Prostate gland (tissue), 2 donors: ENCODE data around the gene TNS3. TPM values are rescaled to one million over a fixed set of nuclear protein-coding genes. Genes with fewer than 3 reads are reported as not detected.

Experiments used
- DNase-seq: peaks from one replicate; pipeline ENCODE4 v3.0.0-alpha.2; 2019; ENCODE audit warnings: low spot score
- H3K27ac ChIP-seq, 2 donors: fragments of 200-600 bp; sonication (generic); 2 replicates each; pipeline ENCODE4 v1.5.1; 2017 to 2019
- H3K27me3 ChIP-seq: fragments of 200-600 bp; sonication (generic); replicated peaks from 2 replicates; pipeline ENCODE4 v1.5.1; 2019; ENCODE audit not compliant: insufficient read depth
- H3K36me3 ChIP-seq, 2 donors: fragments of 200-600 bp; sonication (generic); 1 replicate in 1 of 2; 2 replicates in 1 of 2; pipeline versions ENCODE4 v1.5.1 to v1.8.1; 2017 to 2019
- H3K4me1 ChIP-seq: fragments of 200-600 bp; sonication (generic); replicated peaks from 2 replicates; pipeline ENCODE4 v1.5.1; 2019
- H3K4me3 ChIP-seq, 2 donors: fragments of 200-600 bp; sonication (generic); 2 replicates each; pipeline ENCODE4 v1.5.1; 2017 to 2019
- H3K9me3 ChIP-seq: fragments of 200-600 bp; sonication (generic); 2 replicates; pipeline ENCODE4 v1.5.1; 2017
- CTCF ChIP-seq, 4 experiments: fragments of 200-600 bp in 2 of 4; fragments of 450-650 bp in 2 of 4; sonication (generic) in 2 of 4; IDR thresholded peaks; 1 replicate in 3 of 4; 2 replicates in 1 of 4; pipeline ENCODE4 v1.5.1; 2016 to 2019; ENCODE audit warnings: antibody characterized with exemption in 4 of 4, mild to moderate bottlenecking in 2 of 4, moderate library complexity in 2 of 4
- POLR2A ChIP-seq: fragments of 450-650 bp; IDR thresholded peaks from one replicate; pipeline ENCODE4 v1.6.1; 2016; ENCODE audit warnings: antibody characterized with exemption, mild to moderate bottlenecking
- POLR2AphosphoS5 ChIP-seq: sonication (generic); formaldehyde crosslinking; IDR thresholded peaks from one replicate; pipeline ENCODE4 v1.6.1; 2017; ENCODE audit warnings: antibody characterized with exemption
- WGBS: methylation state at CpG from one replicate; pipeline ENCODE4 v1.1.5; 2018; 5-methylcytosine and 5-hydroxymethylcytosine counted together
- intact Hi-C: fragments of 100-400 bp; cut with DNase I; formaldehyde crosslinking; loops from one replicate; pipeline ENCODE4 v1.14.2; 2022
- total RNA-seq, 2 donors: library from RNA; depleted of rRNA; stranded (reverse); fragments of >200 nt; gene quantifications; one replicate each; pipeline ENCODE4 v1.1.0, GENCODE V29; 2016

TNS3 gene
- total RNA-seq, 2 donors from 2014 or later, result 19.5 to 95.8 TPM

- no peak overlapping the region for H3K27ac ChIP-seq
- no peak overlapping the region for H3K4me3 ChIP-seq
- intact Hi-C loops, result no loop called here
- TF ChIP-seq POLR2A (no peak), POLR2AphosphoS5 (no peak), CTCF (IDR thresholded peaks at IDR 0.05) (no peak)
- H3K36me3 ChIP-seq, result no peaks in the 10 kb centered on the region
- no peak for DNase-seq
- H3K4me1 ChIP-seq, result no peaks in the 10 kb centered on the region
- 90% methylated on average over 10 of the region's 10 CpGs for WGBS
- H3K9me3 ChIP-seq, result no peaks in the 10 kb centered on the region
- H3K27me3 ChIP-seq, result no peaks in the 10 kb centered on the region
These were observed 196.3 kb downstream of the TNS3 start for GRCh38 chr7:47385536-47386125.

- intact Hi-C loops, result no loop called here
- Histone ChIP-seq H3K36me3 (no peaks in the 10 kb centered on the region), H3K4me1 (no peaks in the 10 kb centered on the region), H3K4me3 (no peak overlapping the region), H3K27me3 (no peaks in the 10 kb centered on the region), H3K27ac (no peak overlapping the region), H3K9me3 (no peaks in the 10 kb centered on the region)
- no peak for TF ChIP-seq POLR2A
- no peak for TF ChIP-seq POLR2AphosphoS5
- TF ChIP-seq CTCF (IDR thresholded peaks at IDR 0.05), result no peak
- WGBS, result 94% methylated on average over 13 of the region's 13 CpGs
- DNase-seq, result no peak
These were observed 197.0 kb downstream of the TNS3 start for GRCh38 chr7:47384755-47385535.

GRCh38 chr7:47383696-47384445 is 198.0 kb downstream of the TNS3 start:
- no peak for DNase-seq

GRCh38 chr7:47383072-47383471 is 198.8 kb downstream of the TNS3 start:
- TF ChIP-seq POLR2A, result no peak
- TF ChIP-seq CTCF (IDR thresholded peaks at IDR 0.05), result no peak
- no peak for TF ChIP-seq POLR2AphosphoS5
- WGBS, result 82% methylated on average over 8 of the region's 8 CpGs
- intact Hi-C loops, result no loop called here
- H3K9me3 ChIP-seq, result no peaks in the 10 kb centered on the region
- H3K4me3 ChIP-seq, result no peak overlapping the region
- no peak overlapping the region for H3K27ac ChIP-seq
- no peak for DNase-seq
- H3K36me3 ChIP-seq, result no peaks in the 10 kb centered on the region
- no peaks in the 10 kb centered on the region for H3K27me3 ChIP-seq
- no peaks in the 10 kb centered on the region for H3K4me1 ChIP-seq

More at GRCh38 chr7:47383696-47384445, 198.0 kb downstream of the TNS3 start:
- H3K4me3 ChIP-seq, result no peak overlapping the region
- H3K27ac ChIP-seq, result no peak overlapping the region
- H3K4me1 ChIP-seq, result no peaks in the 10 kb centered on the region
- no peak for TF ChIP-seq POLR2AphosphoS5
- no peak for TF ChIP-seq POLR2A
- TF ChIP-seq CTCF (IDR thresholded peaks at IDR 0.05), result no peak
- intact Hi-C loops, result no loop called here
- H3K36me3 ChIP-seq, result no peaks in the 10 kb centered on the region
- 89% methylated on average over 10 of the region's 10 CpGs for WGBS
- no peaks in the 10 kb centered on the region for H3K27me3 ChIP-seq
- H3K9me3 ChIP-seq, result no peaks in the 10 kb centered on the region
